ENCODE data around the gene CGB2. TPM values are rescaled to one million over a fixed set of nuclear protein-coding genes. Genes with fewer than 3 reads are reported as not detected.
"Not testable (repeated sequence)": the region's sequence is repeated elsewhere in the genome, so short reads cannot be mapped to it uniquely, and the experiment has no call there.

Gene CGB2
- total RNA-seq, 4 donors from 2014 or later: not detected

DNA sequence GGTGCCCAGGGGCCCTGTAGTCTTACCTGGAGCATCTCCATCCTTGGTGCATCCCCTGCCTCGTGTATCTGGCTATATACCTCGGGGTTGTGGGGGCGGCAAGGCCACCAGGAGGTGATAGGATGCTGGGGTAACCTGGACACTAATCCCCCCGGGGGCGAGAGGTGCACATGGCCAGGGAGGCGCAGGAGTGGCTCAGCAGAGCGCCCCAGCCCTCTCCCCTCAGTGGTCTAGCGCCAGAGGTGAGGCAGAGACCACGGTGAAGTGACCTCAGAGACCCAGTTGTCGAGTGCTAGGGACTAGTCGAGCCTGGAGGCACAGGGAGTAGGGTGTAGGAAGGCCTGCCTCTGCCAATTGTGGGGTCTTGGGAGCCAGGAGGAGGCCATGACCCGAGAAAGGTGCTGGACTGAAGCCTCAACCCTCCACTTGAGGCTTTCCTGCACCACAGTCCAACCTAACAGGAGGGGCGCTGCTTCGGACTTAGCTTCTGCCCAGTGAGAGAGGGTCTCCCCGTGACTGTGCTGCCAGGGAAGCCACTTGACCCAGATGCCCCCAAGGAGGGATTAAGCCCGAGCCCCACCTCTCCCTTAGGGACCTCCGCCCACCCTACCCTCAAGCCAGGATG, 14.5 kb upstream of the CGB2 start, which contains the start of gene LHB:
LHB (minus strand) TSS at position 51 of the 625 bp plus-strand sequence; CDS start at position 41, 10 bp downstream.
- in situ Hi-C loops (cut with MboI; ENCODE audit: low sequenced_read_pairs in 4 of 4): no loop called here
- TF ChIP-seq, protein P1, sequence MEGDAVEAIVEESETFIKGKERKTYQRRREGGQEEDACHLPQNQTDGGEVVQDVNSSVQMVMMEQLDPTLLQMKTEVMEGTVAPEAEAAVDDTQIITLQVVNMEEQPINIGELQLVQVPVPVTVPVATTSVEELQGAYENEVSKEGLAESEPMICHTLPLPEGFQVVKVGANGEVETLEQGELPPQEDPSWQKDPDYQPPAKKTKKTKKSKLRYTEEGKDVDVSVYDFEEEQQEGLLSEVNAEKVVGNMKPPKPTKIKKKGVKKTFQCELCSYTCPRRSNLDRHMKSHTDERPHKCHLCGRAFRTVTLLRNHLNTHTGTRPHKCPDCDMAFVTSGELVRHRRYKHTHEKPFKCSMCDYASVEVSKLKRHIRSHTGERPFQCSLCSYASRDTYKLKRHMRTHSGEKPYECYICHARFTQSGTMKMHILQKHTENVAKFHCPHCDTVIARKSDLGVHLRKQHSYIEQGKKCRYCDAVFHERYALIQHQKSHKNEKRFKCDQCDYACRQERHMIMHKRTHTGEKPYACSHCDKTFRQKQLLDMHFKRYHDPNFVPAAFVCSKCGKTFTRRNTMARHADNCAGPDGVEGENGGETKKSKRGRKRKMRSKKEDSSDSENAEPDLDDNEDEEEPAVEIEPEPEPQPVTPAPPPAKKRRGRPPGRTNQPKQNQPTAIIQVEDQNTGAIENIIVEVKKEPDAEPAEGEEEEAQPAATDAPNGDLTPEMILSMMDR (IDR thresholded peaks at IDR 0.05 in 4 of 5, conservative IDR thresholded peaks at IDR 0.05 in 1 of 5): no peak
- no peak for TF ChIP-seq POLR2A (IDR thresholded peaks at IDR 0.05)

DNA sequence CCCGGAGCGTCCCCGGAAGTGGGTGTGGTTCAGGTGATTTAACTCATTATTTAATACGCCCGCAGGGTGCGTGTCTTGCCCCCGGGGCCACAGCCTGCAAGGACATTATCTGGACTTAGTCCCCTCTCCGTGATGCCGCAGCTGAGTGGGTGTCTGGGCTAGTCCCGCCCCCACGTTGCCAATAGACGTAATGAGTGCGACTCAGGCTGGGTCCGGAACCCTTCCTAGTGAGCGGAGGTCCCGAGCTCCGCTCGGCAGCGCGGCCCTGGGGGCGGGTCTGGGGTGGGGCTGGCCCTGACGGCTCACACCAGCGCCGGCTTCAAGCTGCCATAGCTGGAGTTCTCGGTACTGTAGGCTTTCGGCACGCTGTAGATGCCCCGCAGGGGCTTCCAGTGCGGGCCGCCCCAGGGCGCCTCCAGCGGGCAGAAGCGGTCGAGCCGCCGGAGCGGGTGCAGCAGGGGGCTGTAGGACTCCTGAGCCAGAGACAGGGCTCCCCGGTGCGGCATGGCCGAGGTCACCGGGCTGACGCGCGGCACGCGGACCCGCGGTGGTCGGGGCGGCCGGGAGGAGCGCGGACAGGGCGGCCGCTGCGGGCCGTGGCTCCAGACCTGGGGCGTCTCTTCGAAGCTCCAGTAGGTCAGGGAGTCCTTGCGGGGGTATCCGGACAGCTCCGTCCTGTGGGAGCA, 13.9 kb upstream of the CGB2 start:
- peaks cover 14 to 19% of the 10 kb centered on the region in 2 donors for H3K4me1 ChIP-seq
- intact Hi-C loops (cut with DNase I; ENCODE audit: low total_unique reads): no loop called here
- H3K4me3 ChIP-seq: peak overlapping the region; percentile 55 to 72 (median 57)
- TF ChIP-seq, protein P1 (IDR thresholded peaks at IDR 0.05 in 4 of 5, conservative IDR thresholded peaks at IDR 0.05 in 1 of 5): peak; percentile 19 to 53 (median 36)
- no peak for TF ChIP-seq POLR2A (IDR thresholded peaks at IDR 0.05)
- in situ Hi-C loops (cut with MboI; ENCODE audit: low sequenced_read_pairs in 4 of 4): no loop called here
- DNase-seq: peak in 1 of 2 donors; percentile 35
- peaks cover 0 to 11% (median 8%) of the 10 kb centered on the region in 3 donors for H3K27me3 ChIP-seq
- H3K27ac ChIP-seq: no peak overlapping the region
- ATAC-seq: peak; percentile 32 to 62
- H3K9me3 ChIP-seq: no peaks in the 10 kb centered on the region
- peaks cover 0 to 30% of the 10 kb centered on the region in 2 donors for H3K36me3 ChIP-seq

More for the DNA sequence above, 14.5 kb upstream of the CGB2 start, which contains the start of gene LHB:
- ATAC-seq: no peak
- peaks cover 0 to 34% of the 10 kb centered on the region in 2 donors for H3K36me3 ChIP-seq
- intact Hi-C loops (cut with DNase I; ENCODE audit: low total_unique reads): no loop called here
- peaks cover 14 to 19% of the 10 kb centered on the region in 2 donors for H3K4me1 ChIP-seq
- DNase-seq: no peak
- H3K9me3 ChIP-seq: no peaks in the 10 kb centered on the region
- H3K27me3 ChIP-seq: peaks cover 0 to 11% (median 8%) of the 10 kb centered on the region in 3 donors
- no peak within 1 kb of the TSS for H3K27ac ChIP-seq
- peak within 1 kb of the TSS; percentile 55 to 72 (median 57) for H3K4me3 ChIP-seq

DNA sequence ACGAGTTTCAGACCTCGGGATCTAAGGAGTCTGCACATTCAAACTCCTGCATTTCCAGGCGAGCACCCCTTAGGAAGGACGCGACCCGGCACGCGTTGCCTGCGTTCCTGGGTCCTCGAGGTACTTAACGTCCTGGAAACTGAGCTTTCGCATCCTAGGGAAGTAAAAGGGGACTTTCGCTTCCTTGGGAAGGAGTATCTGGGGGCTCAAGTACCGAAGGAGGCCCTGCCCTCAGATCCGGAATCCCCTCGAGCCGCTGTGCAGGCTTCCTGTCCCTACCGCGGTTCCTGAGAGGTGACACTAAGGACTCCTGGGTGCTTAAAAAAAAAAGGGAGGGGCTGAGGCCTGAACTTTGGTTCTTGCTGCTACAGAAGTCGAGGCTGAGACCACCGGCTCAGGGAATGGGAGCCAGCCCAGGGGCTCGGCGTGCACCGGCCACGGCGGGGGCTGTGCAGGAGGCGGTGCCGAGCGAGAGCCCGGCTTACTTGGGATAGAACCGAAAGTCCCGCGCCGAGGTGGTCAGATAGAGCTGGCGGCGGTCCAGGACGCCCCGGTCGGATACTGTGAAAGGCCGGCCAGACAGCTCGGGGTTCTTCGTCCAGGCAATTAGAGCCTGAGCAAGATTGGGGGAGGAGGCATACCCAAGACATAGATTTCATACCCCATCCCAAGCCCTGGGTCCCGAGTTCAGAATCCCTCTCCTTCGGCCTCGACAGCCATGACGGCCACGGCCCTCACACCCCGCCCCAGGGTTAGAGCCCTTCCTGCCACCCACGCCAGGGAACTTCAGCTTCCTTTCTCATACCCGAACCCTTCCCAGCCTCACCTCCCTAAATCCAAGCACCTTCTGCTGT, 13.1 kb upstream of the CGB2 start:
- in situ Hi-C loops (cut with MboI; ENCODE audit: low sequenced_read_pairs in 4 of 4); DNase-seq; intact Hi-C loops (cut with DNase I; ENCODE audit: low total_unique reads); H3K9me3 ChIP-seq: not testable (repeated sequence)
- peak overlapping the region in 1 of 4 donors; percentile 2 for H3K27ac ChIP-seq
- ATAC-seq: peak; percentile 16 to 31
- H3K27me3 ChIP-seq: peaks cover 0 to 11% (median 8%) of the 10 kb centered on the region in 3 donors
- H3K4me3 ChIP-seq: peak overlapping the region; percentile 55 to 72 (median 57)
- peaks cover 14 to 19% of the 10 kb centered on the region in 2 donors for H3K4me1 ChIP-seq
- H3K36me3 ChIP-seq: peaks cover 0 to 25% of the 10 kb centered on the region in 2 donors

DNA sequence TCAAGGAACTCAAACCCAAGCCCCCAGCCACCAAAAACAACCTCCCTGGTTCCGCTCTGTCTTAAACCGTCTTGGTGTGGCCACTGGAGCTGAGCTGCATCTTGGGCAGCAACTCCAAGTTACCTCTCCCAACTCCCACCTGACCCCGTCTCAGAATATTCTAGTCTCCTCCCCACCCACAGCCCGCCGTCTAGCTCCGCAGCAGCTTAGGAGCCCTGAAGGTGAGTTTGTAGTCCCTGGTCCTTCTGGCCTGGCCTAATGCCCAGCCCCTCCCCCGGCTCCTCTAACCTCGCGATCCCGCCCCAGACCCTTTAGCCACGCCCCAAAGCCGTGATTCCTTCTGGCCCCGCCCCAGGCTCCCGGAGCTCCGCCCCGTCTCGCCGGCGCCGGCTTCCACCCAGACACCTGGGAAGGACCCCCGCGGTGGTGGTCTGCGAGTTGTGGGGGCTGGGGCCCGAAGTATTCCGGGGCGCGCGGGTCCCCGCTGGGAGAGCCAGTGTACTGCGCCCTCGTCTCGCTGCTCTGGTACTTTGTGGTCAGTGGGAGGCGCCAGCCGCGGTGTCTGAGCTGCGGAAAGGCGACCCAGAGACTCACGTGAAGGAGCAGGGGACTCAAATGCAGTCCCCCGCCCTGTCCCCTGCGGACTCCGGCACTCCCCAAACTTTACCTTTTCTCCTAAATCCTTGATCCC, 12.3 kb upstream of the CGB2 start:
- Histone ChIP-seq H3K27me3 (peaks cover 0 to 11% (median 8%) of the 10 kb centered on the region in 3 donors), H3K4me3 (peak overlapping the region; percentile 55 to 72 (median 57)), H3K36me3 (peaks cover 0 to 19% of the 10 kb centered on the region in 2 donors), H3K4me1 (peaks cover 14 to 19% of the 10 kb centered on the region in 2 donors), H3K27ac (no peak overlapping the region), H3K9me3 (no peaks in the 10 kb centered on the region)
- intact Hi-C loops (cut with DNase I; ENCODE audit: low total_unique reads): no loop called here
- peak; percentile 59 to 70 for DNase-seq
- TF ChIP-seq POLR2A (IDR thresholded peaks at IDR 0.05): no peak
- TF ChIP-seq, protein P1 (IDR thresholded peaks at IDR 0.05 in 4 of 5, conservative IDR thresholded peaks at IDR 0.05 in 1 of 5): no peak
- in situ Hi-C loops (cut with MboI; ENCODE audit: low sequenced_read_pairs in 4 of 4): no loop called here
- ATAC-seq: peak; percentile 63 to 77
